Measurements from ENCODE around the gene RECQL5. TPM values are rescaled to one million over a fixed set of nuclear protein-coding genes. Genes with fewer than 3 reads are reported as not detected.

RECQL5 gene
- total RNA-seq, 1 experiment from 2014 or later = 16.8 TPM

- Histone ChIP-seq H3K36me3 (peaks cover 51% of the 10 kb centered on the region), H3K4me3 (peak overlapping the region; percentile 98), H3K9me3 (no peaks in the 10 kb centered on the region), H3K27me3 (no peaks in the 10 kb centered on the region)
- no peak for DNase-seq
Measured at GRCh38 chr17:75665981-75666380, 973 bp downstream of the RECQL5 start.

GRCh38 chr17:75664099-75664549 lies 2.8 kb downstream of the RECQL5 start:
- H3K9me3 ChIP-seq = no peaks in the 10 kb centered on the region
- H3K27me3 ChIP-seq = no peaks in the 10 kb centered on the region
- H3K4me3 ChIP-seq = no peak overlapping the region
- peaks cover 38% of the 10 kb centered on the region for H3K36me3 ChIP-seq
- DNase-seq = no peak

- Histone ChIP-seq H3K4me3 (no peak overlapping the region), H3K36me3 (peaks cover 30% of the 10 kb centered on the region), H3K9me3 (no peaks in the 10 kb centered on the region), H3K27me3 (no peaks in the 10 kb centered on the region)
- DNase-seq = no peak
Measured at GRCh38 chr17:75662511-75662910, 4.4 kb downstream of the RECQL5 start.

GRCh38 chr17:75661531-75661930 lies 5.4 kb downstream of the RECQL5 start:
- Histone ChIP-seq H3K4me3 (no peak overlapping the region), H3K9me3 (no peaks in the 10 kb centered on the region), H3K36me3 (peaks cover 34% of the 10 kb centered on the region), H3K27me3 (no peaks in the 10 kb centered on the region)
- no peak for DNase-seq

- no peaks in the 10 kb centered on the region for H3K27me3 ChIP-seq
- H3K4me3 ChIP-seq = no peak overlapping the region
- H3K36me3 ChIP-seq = peaks cover 45% of the 10 kb centered on the region
- no peak for DNase-seq
- no peaks in the 10 kb centered on the region for H3K9me3 ChIP-seq
Measured at GRCh38 chr17:75658237-75658636, 8.7 kb downstream of the RECQL5 start.

GRCh38 chr17:75654176-75654575 lies 12.8 kb downstream of the RECQL5 start:
- no peaks in the 10 kb centered on the region for H3K27me3 ChIP-seq
- peaks cover 54% of the 10 kb centered on the region for H3K36me3 ChIP-seq
- no peak for DNase-seq
- H3K9me3 ChIP-seq = no peaks in the 10 kb centered on the region
- no peak overlapping the region for H3K4me3 ChIP-seq

- H3K9me3 ChIP-seq = no peaks in the 10 kb centered on the region
- peaks cover 54% of the 10 kb centered on the region for H3K36me3 ChIP-seq
- H3K27me3 ChIP-seq = no peaks in the 10 kb centered on the region
- H3K4me3 ChIP-seq = no peak overlapping the region
- peak; percentile 31 for DNase-seq
Measured at GRCh38 chr17:75652934-75653549, 13.9 kb downstream of the RECQL5 start.

GRCh38 chr17:75652341-75652740 lies 14.6 kb downstream of the RECQL5 start:
- H3K36me3 ChIP-seq = peaks cover 54% of the 10 kb centered on the region
- no peaks in the 10 kb centered on the region for H3K9me3 ChIP-seq
- H3K4me3 ChIP-seq = no peak overlapping the region
- no peaks in the 10 kb centered on the region for H3K27me3 ChIP-seq
- no peak for DNase-seq

- Histone ChIP-seq H3K27me3 (no peaks in the 10 kb centered on the region), H3K4me3 (no peak overlapping the region), H3K36me3 (peaks cover 42% of the 10 kb centered on the region), H3K9me3 (no peaks in the 10 kb centered on the region)
- no peak for DNase-seq
Measured at GRCh38 chr17:75650874-75651273, 16.1 kb downstream of the RECQL5 start.

- no peaks in the 10 kb centered on the region for H3K27me3 ChIP-seq
- DNase-seq = no peak
Measured at GRCh38 chr17:75649687-75650086, 17.3 kb downstream of the RECQL5 start.

GRCh38 chr17:75647921-75648320 lies 19.0 kb downstream of the RECQL5 start:
- peaks cover 25% of the 10 kb centered on the region for H3K36me3 ChIP-seq
- H3K27me3 ChIP-seq = no peaks in the 10 kb centered on the region
- no peak overlapping the region for H3K4me3 ChIP-seq
- no peak for DNase-seq
- no peaks in the 10 kb centered on the region for H3K9me3 ChIP-seq

More at GRCh38 chr17:75649687-75650086, 17.3 kb downstream of the RECQL5 start:
- no peak overlapping the region for H3K4me3 ChIP-seq
- H3K9me3 ChIP-seq = no peaks in the 10 kb centered on the region
- H3K36me3 ChIP-seq = peaks cover 38% of the 10 kb centered on the region

- no peaks in the 10 kb centered on the region for H3K27me3 ChIP-seq
- H3K9me3 ChIP-seq = no peaks in the 10 kb centered on the region
- peaks cover 21% of the 10 kb centered on the region for H3K36me3 ChIP-seq
- H3K4me3 ChIP-seq = no peak overlapping the region
- no peak for DNase-seq
Measured at GRCh38 chr17:75647061-75647460, 19.9 kb downstream of the RECQL5 start.

- Histone ChIP-seq H3K36me3 (peaks cover 17% of the 10 kb centered on the region), H3K9me3 (no peaks in the 10 kb centered on the region), H3K27me3 (no peaks in the 10 kb centered on the region), H3K4me3 (no peak overlapping the region)
- no peak for DNase-seq
Measured at GRCh38 chr17:75646638-75646992, 20.3 kb downstream of the RECQL5 start.

GRCh38 chr17:75645889-75646637 lies 20.9 kb downstream of the RECQL5 start:
- H3K9me3 ChIP-seq = no peaks in the 10 kb centered on the region
- H3K27me3 ChIP-seq = no peaks in the 10 kb centered on the region
- DNase-seq = no peak
- H3K4me3 ChIP-seq = no peak overlapping the region
- peaks cover 11% of the 10 kb centered on the region for H3K36me3 ChIP-seq

- DNase-seq = no peak
- H3K4me3 ChIP-seq = no peak overlapping the region
- H3K9me3 ChIP-seq = no peaks in the 10 kb centered on the region
- H3K27me3 ChIP-seq = no peaks in the 10 kb centered on the region
- H3K36me3 ChIP-seq = peaks cover 5% of the 10 kb centered on the region
Measured at GRCh38 chr17:75645501-75645888, 21.5 kb downstream of the RECQL5 start.

GRCh38 chr17:75643643-75644017 lies 23.3 kb downstream of the RECQL5 start:
- Histone ChIP-seq H3K27me3 (no peaks in the 10 kb centered on the region), H3K36me3 (no peaks in the 10 kb centered on the region), H3K4me3 (no peak overlapping the region), H3K9me3 (no peaks in the 10 kb centered on the region)
- no peak for DNase-seq

GRCh38 chr17:75642784-75643642 lies 23.9 kb downstream of the RECQL5 start:
- Histone ChIP-seq H3K9me3 (no peaks in the 10 kb centered on the region), H3K36me3 (no peaks in the 10 kb centered on the region), H3K4me3 (no peak overlapping the region), H3K27me3 (no peaks in the 10 kb centered on the region)
- DNase-seq = no peak

Data from MG63 (cell line).